ENCODE results near the gene ARHGAP23. TPM values are rescaled to one million over a fixed set of nuclear protein-coding genes. Genes with fewer than 3 reads are reported as not detected.
"Not testable (repeated sequence)": the region's sequence is repeated elsewhere in the genome, so short reads cannot be mapped to it uniquely, and the experiment has no call there.

The ARHGAP23 gene
- total RNA-seq, 1 donor from 2014 or later = 42.9 TPM

GRCh38 chr17:38421171-38421841 is 7.0 kb upstream of the ARHGAP23 start:
- DNase-seq = no peak

GRCh38 chr17:38421871-38422827 is 6.1 kb upstream of the ARHGAP23 start:
- no peak for DNase-seq

DNA sequence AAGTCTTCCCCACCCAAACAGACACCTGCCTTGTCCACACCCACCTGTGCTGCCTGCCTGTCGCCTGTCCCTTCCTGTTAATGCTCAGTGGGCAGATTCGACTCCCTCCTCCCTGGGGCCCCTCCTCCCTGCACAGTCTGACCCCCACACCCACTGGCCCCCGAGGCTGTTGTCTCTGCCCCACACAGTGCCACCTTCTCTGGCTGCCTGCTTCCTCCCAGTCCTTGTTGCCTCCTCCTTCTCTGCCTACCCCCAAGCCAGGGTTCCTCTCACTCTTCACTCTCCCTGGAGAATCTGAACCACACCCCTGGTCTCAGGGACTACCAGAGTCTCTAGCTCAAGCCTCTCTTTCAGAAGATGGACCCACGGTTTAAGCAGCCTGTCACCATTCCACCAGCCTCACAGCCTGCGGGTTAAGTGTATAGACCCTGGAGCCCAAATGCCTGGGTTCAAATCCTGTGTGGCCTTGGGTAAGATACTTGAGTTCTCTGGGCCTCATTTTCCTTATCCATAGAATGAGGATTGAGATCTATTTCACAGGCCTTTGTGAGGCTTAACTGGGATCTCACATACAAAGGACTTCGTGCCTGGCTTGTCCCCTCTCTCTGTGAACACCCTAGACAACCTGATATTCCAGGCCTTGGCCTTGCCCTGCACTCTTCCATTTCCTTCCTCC is 3.8 kb upstream of the ARHGAP23 start:
- DNase-seq = no peak

DNA sequence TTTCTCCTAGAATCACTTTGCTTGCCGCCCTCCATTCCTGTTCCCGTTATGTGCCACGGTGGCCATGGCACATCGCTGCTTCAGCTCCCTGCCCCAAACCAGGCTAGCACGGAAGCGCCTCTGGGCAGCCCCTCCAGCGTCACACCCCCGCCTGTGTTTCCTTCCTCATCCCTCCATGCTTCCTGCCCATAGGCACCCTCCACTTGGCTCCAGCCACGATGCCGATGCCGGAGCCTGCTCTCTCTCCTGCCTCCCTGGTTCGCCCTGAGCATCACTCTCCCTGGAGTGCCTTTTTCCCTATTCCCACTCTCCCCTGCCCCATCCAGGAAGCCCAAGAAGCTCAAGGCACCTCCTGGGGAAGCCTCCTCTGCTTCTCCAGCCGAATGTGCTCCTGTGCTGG is 3.2 kb upstream of the ARHGAP23 start:
- DNase-seq = no peak

- no peak for DNase-seq
These were observed 2.5 kb upstream of the ARHGAP23 start for GRCh38 chr17:38425744-38426143.

- no peak for DNase-seq
These were observed 1.8 kb upstream of the ARHGAP23 start for GRCh38 chr17:38426441-38426840.

GRCh38 chr17:38427160-38427949 is 909 bp upstream of the ARHGAP23 start:
- DNase-seq = no peak

DNA sequence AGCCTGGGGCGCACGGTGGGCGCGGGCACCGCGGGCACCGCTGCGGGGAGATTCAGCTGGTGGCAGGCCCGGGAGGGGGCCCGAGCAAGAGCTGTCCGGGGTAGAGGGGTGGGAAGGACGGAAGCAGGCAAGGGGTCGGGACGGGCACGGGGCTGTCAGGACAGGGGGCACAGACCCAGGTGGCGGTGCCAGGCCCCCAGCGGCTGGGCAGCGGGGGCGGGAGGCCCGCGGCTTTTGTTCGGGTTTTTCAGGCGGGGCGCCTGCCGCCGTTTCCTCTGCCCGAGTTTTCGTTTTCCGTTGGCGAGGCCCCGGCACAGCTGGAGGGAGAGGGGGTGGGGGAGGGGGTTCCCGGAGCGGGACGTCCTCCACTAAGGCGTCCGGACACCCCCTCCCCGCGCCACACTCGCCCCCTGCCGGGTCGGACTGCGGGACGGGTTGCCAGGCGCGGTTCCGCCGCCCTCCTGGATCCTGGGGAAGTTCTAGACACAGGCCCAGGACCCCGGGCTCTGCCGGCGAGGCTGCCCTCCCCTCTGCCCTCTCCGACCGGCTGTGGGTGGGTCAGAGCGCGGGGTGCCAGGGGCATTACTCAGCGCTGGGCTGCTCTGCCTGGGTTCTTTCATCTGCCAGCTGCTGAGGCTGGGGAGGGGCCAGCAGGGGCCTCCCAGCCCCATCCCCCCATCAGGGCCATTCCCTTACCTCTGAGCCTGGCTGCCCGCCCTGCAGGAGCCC is 543 bp downstream of the ARHGAP23 start:
- peak; percentile 74 for DNase-seq

DNA sequence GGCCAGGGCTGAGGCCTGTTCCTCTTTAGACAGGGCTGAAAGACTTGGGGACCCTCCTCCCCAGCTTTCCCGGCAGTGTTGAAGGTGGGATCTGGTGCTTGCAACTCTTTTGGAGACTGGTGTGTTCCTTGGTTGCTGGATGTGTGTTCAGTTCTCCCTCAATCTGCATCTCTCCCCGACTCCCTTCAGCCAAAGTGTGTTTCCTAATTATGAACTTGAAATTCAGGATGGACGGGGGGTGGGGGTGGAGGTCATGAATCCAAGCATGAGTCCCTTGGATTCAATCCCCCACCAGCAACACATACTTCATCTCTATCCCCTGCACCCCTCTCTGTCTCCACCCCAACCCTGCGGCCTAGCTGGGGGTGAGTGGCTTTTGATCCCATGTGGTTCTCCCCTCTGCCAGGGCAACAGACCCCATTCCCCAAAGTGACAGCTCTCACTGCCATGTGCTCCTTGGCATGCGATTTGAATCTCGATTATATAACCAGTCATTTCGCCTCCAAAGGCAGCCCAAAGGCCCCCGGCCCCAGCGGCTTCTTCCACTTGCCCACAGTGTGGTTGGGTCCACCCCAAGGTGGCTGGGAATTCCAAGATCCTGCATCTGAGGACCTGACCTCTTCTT is 1.3 kb downstream of the ARHGAP23 start:
- DNase-seq = no peak

- DNase-seq = no peak
These were observed 2.1 kb downstream of the ARHGAP23 start for GRCh38 chr17:38430316-38430715.

GRCh38 chr17:38430822-38431221 is 2.6 kb downstream of the ARHGAP23 start:
- DNase-seq = no peak

DNA sequence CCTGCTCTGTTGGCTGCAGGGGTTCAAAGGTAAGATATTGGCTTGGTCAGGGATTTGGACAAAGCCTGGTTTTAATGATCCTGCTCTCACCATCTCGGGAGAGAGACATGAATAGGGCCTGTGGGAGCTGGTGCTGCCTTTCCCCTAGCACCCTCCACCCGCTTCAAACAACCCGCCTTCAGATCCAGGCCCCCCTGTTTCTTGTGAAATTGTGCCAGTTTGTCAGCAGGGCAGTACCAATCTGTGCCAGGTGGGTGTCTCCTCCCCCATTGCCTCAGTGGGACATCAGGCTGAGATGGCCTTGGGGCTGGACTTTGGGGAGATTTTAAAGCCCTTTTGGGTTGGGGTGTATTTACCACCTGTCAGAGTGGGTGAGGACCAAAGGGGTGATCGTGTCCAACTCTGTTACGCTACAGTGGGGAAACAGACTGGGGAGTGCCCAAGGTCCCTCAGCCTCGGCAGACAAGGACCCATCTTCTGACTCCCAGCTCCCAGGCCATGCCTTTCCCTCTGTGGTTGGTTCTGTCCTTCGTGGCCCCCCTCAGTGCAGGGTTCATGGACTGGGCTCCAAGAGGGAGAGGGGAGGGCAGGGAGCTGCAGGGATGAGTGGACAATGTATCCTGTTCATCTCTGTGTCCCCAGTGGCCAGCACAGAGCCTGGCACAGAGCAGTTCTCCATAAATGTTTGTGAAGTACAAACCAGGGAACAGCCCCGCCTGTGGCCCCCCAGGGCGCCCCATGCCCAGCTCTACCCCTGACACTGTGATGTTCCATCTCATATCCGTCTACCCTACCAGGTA is 3.3 kb downstream of the ARHGAP23 start:
- peak; percentile 83 for DNase-seq

GRCh38 chr17:38434178-38434665 is 6.0 kb downstream of the ARHGAP23 start:
- DNase-seq = peak; percentile 33

GRCh38 chr17:38435795-38436194 is 7.5 kb downstream of the ARHGAP23 start:
- DNase-seq = no peak

GRCh38 chr17:38436386-38436785 is 8.1 kb downstream of the ARHGAP23 start:
- no peak for DNase-seq

DNA sequence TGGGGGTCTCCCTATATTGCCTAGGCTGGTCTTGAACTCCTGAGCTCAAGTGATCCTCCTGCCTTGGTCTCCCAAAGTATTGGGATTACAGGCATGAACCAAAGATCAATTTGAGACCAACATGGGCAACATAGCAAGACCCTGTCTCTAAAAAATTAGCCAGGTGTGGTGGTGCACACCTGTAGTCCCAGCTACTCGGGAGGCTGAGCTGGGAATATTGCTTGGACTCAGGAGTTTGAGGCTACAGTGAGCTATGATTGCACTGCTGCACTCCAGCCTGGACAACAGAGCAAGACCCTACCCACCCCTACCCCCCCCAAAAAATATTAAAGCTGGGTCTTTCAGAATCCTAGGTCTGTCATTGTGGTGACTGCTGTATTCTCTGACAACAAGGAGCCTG is 9.0 kb downstream of the ARHGAP23 start:
- not testable (repeated sequence) for DNase-seq

- no peak for DNase-seq
These were observed 11.2 kb downstream of the ARHGAP23 start for GRCh38 chr17:38439436-38439835.

- DNase-seq = no peak
These were observed 12.5 kb downstream of the ARHGAP23 start for GRCh38 chr17:38440614-38441397.
